Liver (tissue), 9 donors: ENCODE results near the gene TLR3. TPM values are rescaled to one million over a fixed set of nuclear protein-coding genes. Genes with fewer than 3 reads are reported as not detected.

Experiments
- DNase-seq: peaks from one replicate; pipeline ENCODE4 v3.0.0-alpha.2; 2017; ENCODE audit warnings: low spot score
- H3K27ac ChIP-seq, 2 donors: one replicate each; pipeline ENCODE4 v1.7.0; 2013; ENCODE audit warnings: inconsistent platforms in 2 of 2, low read length in 2 of 2, control low read depth in 1 of 2, low read depth in 1 of 2, mild to moderate bottlenecking in 1 of 2
- H3K27me3 ChIP-seq, 4 donors: one replicate each; pipeline versions ENCODE4 v1.6.1 to v1.7.0; 2013; ENCODE audit warnings: low read length in 3 of 4, inconsistent platforms in 1 of 4, mild to moderate bottlenecking in 1 of 4, moderate library complexity in 1 of 4; ENCODE audit not compliant: control insufficient read depth in 4 of 4, insufficient read depth in 4 of 4
- H3K36me3 ChIP-seq, 4 donors: one replicate each; pipeline versions ENCODE4 v1.6.1 to v1.7.0; 2013; ENCODE audit warnings: low read length in 3 of 4, mild to moderate bottlenecking in 3 of 4, low read depth in 1 of 4, moderate library complexity in 1 of 4; ENCODE audit not compliant: control insufficient read depth in 4 of 4, insufficient read depth in 3 of 4
- H3K4me1 ChIP-seq, 4 donors: one replicate each; pipeline versions ENCODE4 v1.6.1 to v1.7.0; 2013; ENCODE audit warnings: low read length in 3 of 4, mild to moderate bottlenecking in 3 of 4, moderate library complexity in 1 of 4; ENCODE audit not compliant: control insufficient read depth in 4 of 4, insufficient read depth in 4 of 4
- H3K4me3 ChIP-seq, 3 donors: one replicate each; pipeline versions ENCODE4 v1.6.1 to v1.7.0; 2013; ENCODE audit warnings: low read length in 3 of 3, control low read depth in 1 of 3, low read depth in 1 of 3, mild to moderate bottlenecking in 1 of 3
- H3K9ac ChIP-seq, 2 donors: one replicate each; pipeline ENCODE4 v1.7.0; 2013; ENCODE audit warnings: low read length in 2 of 2, mild to moderate bottlenecking in 2 of 2, moderate library complexity in 2 of 2, control low read depth in 1 of 2, low read depth in 1 of 2
- H3K9me3 ChIP-seq, 4 donors: one replicate each; pipeline versions ENCODE4 v1.6.1 to v1.7.0; 2013; ENCODE audit warnings: low read length in 3 of 4; ENCODE audit not compliant: control insufficient read depth in 4 of 4
- ATF3 ChIP-seq: IDR thresholded peaks from 2 replicates; pipeline ENCODE4 v1.6.1; 2016; ENCODE audit warnings: antibody characterized with exemption
- CTCF ChIP-seq: fragments of 150-350 bp; IDR thresholded peaks from 2 replicates; pipeline ENCODE4 v1.5.1; 2017; ENCODE audit warnings: improper control_type of control experiment, low read depth, low read length; ENCODE audit not compliant: missing input control
- EGR1 ChIP-seq, 2 donors: IDR thresholded peaks; 2 replicates each; pipeline ENCODE4 v1.6.1; 2016 to 2018; ENCODE audit warnings: antibody characterized with exemption in 2 of 2, low read depth in 2 of 2
- FOXA1 ChIP-seq: IDR thresholded peaks from 2 replicates; pipeline ENCODE4 v1.6.1; 2016; ENCODE audit warnings: antibody characterized with exemption
- FOXA2 ChIP-seq: IDR thresholded peaks from 2 replicates; pipeline ENCODE4 v1.6.1; 2016; ENCODE audit warnings: antibody characterized with exemption
- GABPA ChIP-seq, 2 donors: IDR thresholded peaks in 1 of 2; conservative IDR thresholded peaks in 1 of 2; 2 replicates each; pipeline ENCODE4 v1.6.1; 2016; ENCODE audit warnings: antibody characterized with exemption in 2 of 2, mild to moderate bottlenecking in 1 of 2, moderate library complexity in 1 of 2
- HNF4A ChIP-seq, 2 donors: conservative IDR thresholded peaks; 2 replicates each; pipeline ENCODE4 v1.6.1; 2016; ENCODE audit warnings: antibody characterized with exemption in 2 of 2, mild to moderate bottlenecking in 2 of 2
- HNF4G ChIP-seq: IDR thresholded peaks from 2 replicates; pipeline ENCODE4 v1.6.1; 2016; ENCODE audit warnings: antibody characterized with exemption
- JUND ChIP-seq, 2 donors: IDR thresholded peaks; 2 replicates each; pipeline ENCODE4 v1.6.1; 2016; ENCODE audit warnings: antibody characterized with exemption in 2 of 2
- MAX ChIP-seq: IDR thresholded peaks from 2 replicates; pipeline ENCODE4 v1.6.1; 2016; ENCODE audit warnings: antibody characterized with exemption
- NR2F2 ChIP-seq: IDR thresholded peaks from 2 replicates; pipeline ENCODE4 v1.6.1; 2016; ENCODE audit warnings: antibody characterized with exemption
- RAD21 ChIP-seq, 2 donors: IDR thresholded peaks; 2 replicates each; pipeline ENCODE4 v1.6.1; 2016; ENCODE audit warnings: antibody characterized with exemption in 2 of 2, mild to moderate bottlenecking in 2 of 2
- REST ChIP-seq: IDR thresholded peaks from 2 replicates; pipeline ENCODE4 v1.6.1; 2016; ENCODE audit warnings: antibody characterized with exemption, mild to moderate bottlenecking
- RXRA ChIP-seq, 2 donors: IDR thresholded peaks; 2 replicates each; pipeline ENCODE4 v1.6.1; 2017 to 2018; ENCODE audit warnings: antibody characterized with exemption in 2 of 2, mild to moderate bottlenecking in 1 of 2
- SP1 ChIP-seq: IDR thresholded peaks from 2 replicates; pipeline ENCODE4 v1.6.1; 2018; ENCODE audit warnings: antibody characterized with exemption, mild to moderate bottlenecking
- TAF1 ChIP-seq: conservative IDR thresholded peaks from 2 replicates; pipeline ENCODE4 v1.6.1; 2016; ENCODE audit warnings: antibody characterized with exemption, mild to moderate bottlenecking
- YY1 ChIP-seq: IDR thresholded peaks from 2 replicates; pipeline ENCODE4 v1.6.1; 2016; ENCODE audit warnings: antibody characterized with exemption, mild to moderate bottlenecking
- whole genome bisulfite sequencing: extraction: QIAGEN DNeasy Blood & Tissue Kit; methylation state at CpG from one replicate; pipeline ENCODE4 v1.1.7; 2013; 5-methylcytosine and 5-hydroxymethylcytosine counted together
- polyA plus RNA-seq, 2 donors: library from polyadenylated mRNA; stranded (reverse) in 1 of 2; unstranded in 1 of 2; fragments of 200-250 nt in 1 of 2; fragments of >200 nt in 1 of 2; fragmentation: Nextera tagmentation in 1 of 2; extraction: Ambion mirVana in 1 of 2; gene quantifications; one replicate each; pipeline versions ENCODE4 v1.2.1 to v1.2.3, GENCODE V29; 2013 to 2015
- total RNA-seq, 2 donors: library from RNA; depleted of rRNA; stranded (reverse); fragments of >200 nt; gene quantifications; one replicate each; pipeline ENCODE4 v1.2.3, GENCODE V29; 2014
- TF ChIP-seq, protein P1 (sequence below): IDR thresholded peaks from 2 replicates; pipeline ENCODE4 v1.6.1; 2016; ENCODE audit warnings: antibody characterized with exemption
- donor health status: healthy.
- donor health status: healthy.
- donor health status: healthy.
- donor health status: healthy.
- donor health status: healthy.

TLR3 gene
- total and polyA plus RNA-seq, 4 donors, result 1.3 to 4.3 (median 2.4) TPM

DNA sequence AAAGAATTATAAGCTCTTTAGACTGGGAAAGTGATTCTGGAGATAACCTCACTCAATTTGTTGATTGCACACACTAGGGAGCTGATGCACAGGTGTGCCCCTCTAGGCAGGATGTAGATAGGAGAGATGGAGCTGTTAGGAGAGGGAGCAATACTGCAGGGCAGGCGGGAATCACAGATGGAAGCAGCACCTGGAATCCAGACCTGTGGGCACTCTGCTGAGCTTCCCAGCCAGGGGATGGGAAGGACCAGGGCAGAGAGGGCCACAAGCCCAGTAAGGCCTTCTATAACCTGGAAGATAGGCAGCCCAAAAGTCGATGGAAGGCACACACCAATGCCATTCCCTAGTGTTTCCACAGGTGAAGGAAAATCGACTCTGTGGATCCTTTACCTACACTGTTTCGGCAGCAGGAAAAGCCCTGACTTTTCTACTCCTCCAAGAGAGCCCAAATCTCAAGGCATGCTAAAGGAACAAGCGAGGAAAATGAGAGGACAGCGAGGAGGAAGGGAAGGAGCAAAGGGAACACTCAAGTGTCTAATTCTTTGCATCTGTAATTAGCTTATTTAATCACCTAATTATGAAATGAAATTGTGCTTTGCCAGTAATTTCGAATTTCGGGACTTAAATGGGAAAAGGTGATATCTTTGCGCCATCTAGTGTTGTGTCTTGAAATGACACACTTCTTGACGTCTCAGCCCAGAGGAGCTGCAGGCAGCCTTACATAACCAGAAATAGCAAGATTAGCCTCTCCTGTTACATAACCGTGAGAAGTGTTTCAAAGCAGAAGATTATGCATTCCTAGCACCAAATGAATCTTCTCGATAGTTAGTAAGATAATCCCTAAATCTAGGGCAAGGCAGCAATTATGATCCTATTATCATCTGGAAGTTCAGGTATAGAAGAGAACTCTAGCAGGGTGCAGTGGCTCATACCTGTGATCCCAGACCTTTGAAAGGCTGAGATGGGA, 31.0 kb upstream of the TLR3 start:
- H3K9me3 ChIP-seq, result peaks cover 0 to 3% (median 0%) of the 10 kb centered on the region in 4 donors
- TF ChIP-seq JUND (IDR thresholded peaks at IDR 0.05) (peak in 1 of 2 donors; percentile 23), HNF4G (no peak), RAD21 (IDR thresholded peaks at IDR 0.05) (peak; percentile 98 to 99), CTCF (peak; percentile 89), RXRA (IDR thresholded peaks at IDR 0.05) (peak in 1 of 2 donors; percentile 28)
- H3K9ac ChIP-seq, result no peak overlapping the region
- H3K27ac ChIP-seq, result no peak overlapping the region
- H3K4me1 ChIP-seq, result peaks cover 0 to 7% (median 3%) of the 10 kb centered on the region in 4 donors
- H3K36me3 ChIP-seq, result no peaks in the 10 kb centered on the region
- H3K27me3 ChIP-seq, result no peaks in the 10 kb centered on the region
- peak; percentile 41 for DNase-seq
- 28% methylated on average over 12 of the region's 12 CpGs for WGBS
- no peak overlapping the region for H3K4me3 ChIP-seq

DNA sequence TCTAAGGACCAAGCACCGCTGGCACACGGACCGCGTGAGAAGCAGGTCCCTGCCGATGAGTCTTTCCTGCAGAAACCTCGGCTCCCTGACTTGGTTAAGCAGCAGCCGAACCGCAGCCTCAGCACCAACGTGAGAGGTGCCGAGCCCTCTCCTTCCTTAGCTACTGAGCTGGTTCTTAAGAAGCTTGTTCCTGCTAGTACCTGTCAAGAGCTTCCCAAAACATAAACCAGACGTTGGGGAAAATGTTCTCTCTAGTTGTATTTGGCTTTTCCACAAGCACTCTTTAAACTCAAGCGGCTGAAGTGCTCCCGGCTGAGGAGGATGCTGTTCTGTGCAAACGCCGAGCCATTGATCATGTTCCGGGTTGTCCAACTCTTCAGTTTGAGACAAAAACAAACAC, 29.3 kb upstream of the TLR3 start:
- 68% methylated on average over 16 of the region's 16 CpGs for WGBS
- DNase-seq, result no peak
- no peak for TF ChIP-seq HNF4A (conservative IDR thresholded peaks at IDR 0.05)
- TF ChIP-seq, protein P1, sequence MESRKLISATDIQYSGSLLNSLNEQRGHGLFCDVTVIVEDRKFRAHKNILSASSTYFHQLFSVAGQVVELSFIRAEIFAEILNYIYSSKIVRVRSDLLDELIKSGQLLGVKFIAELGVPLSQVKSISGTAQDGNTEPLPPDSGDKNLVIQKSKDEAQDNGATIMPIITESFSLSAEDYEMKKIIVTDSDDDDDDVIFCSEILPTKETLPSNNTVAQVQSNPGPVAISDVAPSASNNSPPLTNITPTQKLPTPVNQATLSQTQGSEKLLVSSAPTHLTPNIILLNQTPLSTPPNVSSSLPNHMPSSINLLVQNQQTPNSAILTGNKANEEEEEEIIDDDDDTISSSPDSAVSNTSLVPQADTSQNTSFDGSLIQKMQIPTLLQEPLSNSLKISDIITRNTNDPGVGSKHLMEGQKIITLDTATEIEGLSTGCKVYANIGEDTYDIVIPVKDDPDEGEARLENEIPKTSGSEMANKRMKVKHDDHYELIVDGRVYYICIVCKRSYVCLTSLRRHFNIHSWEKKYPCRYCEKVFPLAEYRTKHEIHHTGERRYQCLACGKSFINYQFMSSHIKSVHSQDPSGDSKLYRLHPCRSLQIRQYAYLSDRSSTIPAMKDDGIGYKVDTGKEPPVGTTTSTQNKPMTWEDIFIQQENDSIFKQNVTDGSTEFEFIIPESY, result no peak
- no peak for TF ChIP-seq HNF4G
- TF ChIP-seq JUND (IDR thresholded peaks at IDR 0.05), result no peak
- no peak for TF ChIP-seq EGR1 (IDR thresholded peaks at IDR 0.05; ENCODE audit: low read depth in 2 of 2)
- no peak for TF ChIP-seq RXRA (IDR thresholded peaks at IDR 0.05)
- no peak for TF ChIP-seq YY1
- TF ChIP-seq TAF1, result no peak
- no peak for TF ChIP-seq NR2F2
- TF ChIP-seq MAX, result no peak
- no peak for TF ChIP-seq ATF3
- no peak for TF ChIP-seq FOXA2
- TF ChIP-seq SP1, result no peak
- TF ChIP-seq FOXA1, result no peak
- TF ChIP-seq GABPA (IDR thresholded peaks at IDR 0.05 in 1 of 2, conservative IDR thresholded peaks at IDR 0.05 in 1 of 2), result no peak
- TF ChIP-seq REST, result no peak
- TF ChIP-seq CTCF, result no peak
- no peak for TF ChIP-seq RAD21 (IDR thresholded peaks at IDR 0.05)
- Histone ChIP-seq H3K9ac (no peak overlapping the region), H3K27ac (no peak overlapping the region), H3K27me3 (no peaks in the 10 kb centered on the region), H3K9me3 (peaks cover 0 to 1% (median 0%) of the 10 kb centered on the region in 4 donors), H3K4me3 (no peak overlapping the region), H3K4me1 (peaks cover 0 to 7% (median 3%) of the 10 kb centered on the region in 4 donors), H3K36me3 (no peaks in the 10 kb centered on the region)
